Mesenchymal stem cell (in vitro differentiated cells and primary cell): Measurements from ENCODE around the gene VAV2.
A peak's percentile ranks its signal among the peaks of the same experiment; 100 is the strongest.

Experiments
- DNase-seq: peaks from one replicate; pipeline ENCODE4 v3.0.0-alpha.2; 2013
- H2AFZ ChIP-seq: one replicate; pipeline ENCODE4 v1.6.1; 2013; ENCODE audit warnings: low read depth, mild to moderate bottlenecking, control low read depth, inconsistent platforms, low read length, moderate library complexity
- H2AK5ac ChIP-seq: 2 replicates; pipeline ENCODE4 v1.6.1; 2013; ENCODE audit warnings: low read length, moderate library complexity, mild to moderate bottlenecking, inconsistent platforms; ENCODE audit not compliant: severe bottlenecking
- H2BK120ac ChIP-seq: one replicate; pipeline ENCODE4 v1.6.1; 2013; ENCODE audit warnings: low read depth, mild to moderate bottlenecking, inconsistent platforms, low read length, moderate library complexity
- H2BK12ac ChIP-seq, 2 experiments: one replicate each; pipeline ENCODE4 v1.6.1; 2013; ENCODE audit warnings: inconsistent platforms in 2 of 2, low read length in 2 of 2, mild to moderate bottlenecking in 2 of 2, moderate library complexity in 2 of 2, control low read depth in 1 of 2
- H2BK15ac ChIP-seq: one replicate; pipeline ENCODE4 v1.6.1; 2013; ENCODE audit warnings: mild to moderate bottlenecking, low read depth, inconsistent platforms; ENCODE audit not compliant: poor library complexity, severe bottlenecking
- H2BK5ac ChIP-seq: 2 replicates; pipeline ENCODE4 v1.6.1; 2013; ENCODE audit warnings: low read depth, mild to moderate bottlenecking, low read length, control low read depth, inconsistent platforms; ENCODE audit not compliant: poor library complexity, severe bottlenecking
- H3K14ac ChIP-seq, 2 experiments: one replicate each; pipeline ENCODE4 v1.6.1; 2013; ENCODE audit warnings: inconsistent platforms in 2 of 2, low read length in 2 of 2, control low read depth in 1 of 2, mild to moderate bottlenecking in 1 of 2, moderate library complexity in 1 of 2
- H3K18ac ChIP-seq, 2 experiments: one replicate each; pipeline ENCODE4 v1.6.1; 2013; ENCODE audit warnings: inconsistent platforms in 2 of 2, low read length in 2 of 2, control low read depth in 1 of 2, low read depth in 1 of 2, mild to moderate bottlenecking in 1 of 2
- H3K23ac ChIP-seq, 2 experiments: one replicate each; pipeline ENCODE4 v1.6.1; 2013; ENCODE audit warnings: inconsistent platforms in 2 of 2, low read length in 2 of 2, mild to moderate bottlenecking in 2 of 2, moderate library complexity in 2 of 2, control low read depth in 1 of 2
- H3K27ac ChIP-seq: 2 replicates; pipeline ENCODE4 v1.5.1; 2013; ENCODE audit warnings: mild to moderate bottlenecking, moderate library complexity, low read length, control low read depth, inconsistent platforms; ENCODE audit not compliant: poor library complexity, severe bottlenecking
- H3K27me3 ChIP-seq, 2 experiments: 2 replicates each; pipeline versions ENCODE4 v1.6.1 to v1.7.0; 2013; ENCODE audit warnings: low read length in 2 of 2, mild to moderate bottlenecking in 2 of 2, moderate library complexity in 2 of 2, control low read depth in 1 of 2, inconsistent platforms in 1 of 2; ENCODE audit not compliant: control insufficient read depth in 1 of 2, insufficient read depth in 1 of 2
- H3K36me3 ChIP-seq, 2 experiments: 2 replicates each; pipeline versions ENCODE4 v1.6.1 to v1.7.0; 2013; ENCODE audit warnings: low read length in 2 of 2, control low read depth in 1 of 2, inconsistent platforms in 1 of 2, low read depth in 1 of 2, mild to moderate bottlenecking in 1 of 2; ENCODE audit not compliant: insufficient read depth in 2 of 2, control insufficient read depth in 1 of 2
- H3K4ac ChIP-seq, 2 experiments: one replicate each; pipeline ENCODE4 v1.6.1; 2013; ENCODE audit warnings: inconsistent platforms in 2 of 2, low read length in 2 of 2, mild to moderate bottlenecking in 2 of 2, moderate library complexity in 2 of 2, control low read depth in 1 of 2, low read depth in 1 of 2
- H3K4me1 ChIP-seq: 2 replicates; pipeline ENCODE4 v1.6.1; 2013; ENCODE audit warnings: low read depth, low read length, control low read depth; ENCODE audit not compliant: control insufficient read depth, insufficient read depth
- H3K4me2 ChIP-seq: 2 replicates; pipeline ENCODE4 v1.6.1; 2013; ENCODE audit warnings: low read length, mild to moderate bottlenecking, inconsistent platforms; ENCODE audit not compliant: poor library complexity, severe bottlenecking
- H3K4me3 ChIP-seq, 2 experiments: 2 replicates each; pipeline versions ENCODE4 v1.5.1 to v1.7.0; 2013; ENCODE audit warnings: low read length in 2 of 2, mild to moderate bottlenecking in 2 of 2, control low read depth in 1 of 2, low read depth in 1 of 2; ENCODE audit not compliant: insufficient read depth in 1 of 2
- H3K79me1 ChIP-seq: replicated peaks from 2 replicates; pipeline ENCODE4 v1.6.1; 2013; ENCODE audit warnings: mild to moderate bottlenecking, control low read depth, low read length, inconsistent platforms; ENCODE audit not compliant: poor library complexity, severe bottlenecking
- H3K9ac ChIP-seq: 2 replicates; pipeline ENCODE4 v1.7.0; 2013; ENCODE audit warnings: mild to moderate bottlenecking, low read length, moderate library complexity
- H3K9me3 ChIP-seq: 2 replicates; pipeline ENCODE4 v1.7.0; 2013; ENCODE audit warnings: mild to moderate bottlenecking, low read length; ENCODE audit not compliant: control insufficient read depth
- H4K8ac ChIP-seq: one replicate; pipeline ENCODE4 v1.6.1; 2013; ENCODE audit warnings: inconsistent platforms, mild to moderate bottlenecking, low read length, moderate library complexity
- H4K91ac ChIP-seq: one replicate; pipeline ENCODE4 v1.6.1; 2013; ENCODE audit warnings: mild to moderate bottlenecking, low read length, inconsistent platforms
- WGBS: methylation state at CpG from one replicate; pipeline ENCODE4 v1.1.7; 2013; ENCODE audit warnings: mixed read lengths; 5-methylcytosine and 5-hydroxymethylcytosine counted together

VAV2 gene

GRCh38 chr9:133976887-133977286 is 15.2 kb downstream of the VAV2 start:
- no peak overlapping the region for H3K4ac ChIP-seq
- H3K79me1 ChIP-seq: peaks cover 3% of the 10 kb centered on the region
- H2BK120ac ChIP-seq: no peak overlapping the region
- no peak overlapping the region for H3K18ac ChIP-seq
- no peak overlapping the region for H2AK5ac ChIP-seq
- H3K36me3 ChIP-seq: peaks cover 0 to 56% of the 10 kb centered on the region in 2 experiments
- H3K27ac ChIP-seq: no peak overlapping the region
- H3K14ac ChIP-seq: peak overlapping the region in 1 of 2 experiments; percentile 1
- no peaks in the 10 kb centered on the region for H3K9me3 ChIP-seq
- H2BK5ac ChIP-seq: no peak overlapping the region
- H4K91ac ChIP-seq: no peak overlapping the region
- no peak overlapping the region for H3K23ac ChIP-seq
- H2BK12ac ChIP-seq: no peak overlapping the region
- H2BK15ac ChIP-seq: no peak overlapping the region
- WGBS: 90% methylated on average over 9 of the region's 9 CpGs
- H3K9ac ChIP-seq: no peak overlapping the region
- DNase-seq: no peak
- no peak overlapping the region for H2AFZ ChIP-seq
- H3K4me2 ChIP-seq: no peak overlapping the region
- H4K8ac ChIP-seq: no peak overlapping the region
- H3K27me3 ChIP-seq: no peaks in the 10 kb centered on the region
- H3K4me1 ChIP-seq: peaks cover 85% of the 10 kb centered on the region
- no peak overlapping the region for H3K4me3 ChIP-seq

GRCh38 chr9:133976191-133976861 is 15.8 kb downstream of the VAV2 start:
- H3K23ac ChIP-seq: no peak overlapping the region
- 97% methylated on average over 16 of the region's 17 CpGs for WGBS
- no peak overlapping the region for H3K14ac ChIP-seq
- peaks cover 3% of the 10 kb centered on the region for H3K79me1 ChIP-seq
- no peak overlapping the region for H2BK120ac ChIP-seq
- no peak overlapping the region for H3K27ac ChIP-seq
- H3K4me3 ChIP-seq: no peak overlapping the region
- no peak overlapping the region for H2BK12ac ChIP-seq
- H4K91ac ChIP-seq: no peak overlapping the region
- no peak overlapping the region for H2AK5ac ChIP-seq
- H4K8ac ChIP-seq: no peak overlapping the region
- H3K4ac ChIP-seq: no peak overlapping the region
- H2AFZ ChIP-seq: no peak overlapping the region
- H3K9ac ChIP-seq: no peak overlapping the region
- no peak overlapping the region for H2BK15ac ChIP-seq
- peaks cover 86% of the 10 kb centered on the region for H3K4me1 ChIP-seq
- H3K36me3 ChIP-seq: peaks cover 0 to 54% of the 10 kb centered on the region in 2 experiments
- no peak overlapping the region for H3K4me2 ChIP-seq
- H2BK5ac ChIP-seq: no peak overlapping the region
- no peaks in the 10 kb centered on the region for H3K9me3 ChIP-seq
- no peaks in the 10 kb centered on the region for H3K27me3 ChIP-seq
- no peak for DNase-seq
- no peak overlapping the region for H3K18ac ChIP-seq

- Histone ChIP-seq H3K9me3 (no peaks in the 10 kb centered on the region), H3K79me1 (peaks cover 3% of the 10 kb centered on the region), H3K27ac (no peak overlapping the region), H2BK15ac (no peak overlapping the region), H3K4me2 (no peak overlapping the region), H4K91ac (no peak overlapping the region), H2BK120ac (no peak overlapping the region), H2BK12ac (no peak overlapping the region), H3K27me3 (no peaks in the 10 kb centered on the region), H2AK5ac (no peak overlapping the region), H2AFZ (no peak overlapping the region), H2BK5ac (no peak overlapping the region), H3K9ac (no peak overlapping the region), H3K18ac (no peak overlapping the region), H3K4me3 (no peak overlapping the region), H3K4me1 (peaks cover 84% of the 10 kb centered on the region), H3K4ac (no peak overlapping the region), H4K8ac (no peak overlapping the region), H3K36me3 (peaks cover 0 to 47% of the 10 kb centered on the region in 2 experiments), H3K23ac (no peak overlapping the region), H3K14ac (no peak overlapping the region)
- DNase-seq: no peak
- 94% methylated on average over 2 of the region's 3 CpGs for WGBS
These were observed 16.6 kb downstream of the VAV2 start for GRCh38 chr9:133975511-133975910.

- Histone ChIP-seq H2BK15ac (no peak overlapping the region), H3K4ac (no peak overlapping the region), H2BK5ac (no peak overlapping the region), H2AFZ (no peak overlapping the region), H3K23ac (no peak overlapping the region), H3K4me2 (no peak overlapping the region), H3K79me1 (peaks cover 1% of the 10 kb centered on the region), H3K9ac (no peak overlapping the region), H3K27me3 (no peaks in the 10 kb centered on the region), H2BK120ac (no peak overlapping the region), H2AK5ac (no peak overlapping the region), H3K36me3 (peaks cover 0 to 41% of the 10 kb centered on the region in 2 experiments), H3K4me3 (no peak overlapping the region), H3K4me1 (peaks cover 84% of the 10 kb centered on the region), H4K8ac (no peak overlapping the region), H2BK12ac (no peak overlapping the region), H3K14ac (peak overlapping the region in 1 of 2 experiments; percentile 15), H3K9me3 (no peaks in the 10 kb centered on the region), H4K91ac (no peak overlapping the region), H3K27ac (no peak overlapping the region), H3K18ac (no peak overlapping the region)
- WGBS: 93% methylated on average over 20 of the region's 20 CpGs
- DNase-seq: no peak
These were observed 17.3 kb downstream of the VAV2 start for GRCh38 chr9:133974631-133975341.
